Stimulated activated CD8-positive, alpha-beta memory T cell treated with anti-CD3 and anti-CD28 coated beads, Interleukin-15, amount 100 ng/mL, for 4 hours (primary cell): ENCODE data around the gene CAMKK2.
"Not testable (repeated sequence)": the region's sequence is repeated elsewhere in the genome, so short reads cannot be mapped to it uniquely, and the experiment has no call there.

Experiments
- DNase-seq, 2 donors: peaks; one replicate each; pipeline ENCODE4 v3.0.0-alpha.2; 2020; ENCODE audit warnings: low read depth in 2 of 2

Gene CAMKK2

GRCh38 chr12:121245951-121246350 lies 50.6 kb downstream of the CAMKK2 start:
- no peak for DNase-seq

GRCh38 chr12:121245031-121245430 lies 51.5 kb downstream of the CAMKK2 start:
- no peak for DNase-seq

GRCh38 chr12:121241156-121241970 lies 55.1 kb downstream of the CAMKK2 start:
- no peak for DNase-seq

- peak; percentile 81 to 86 for DNase-seq
Observed at GRCh38 chr12:121240484-121241101, 55.9 kb downstream of the CAMKK2 start.

DNA sequence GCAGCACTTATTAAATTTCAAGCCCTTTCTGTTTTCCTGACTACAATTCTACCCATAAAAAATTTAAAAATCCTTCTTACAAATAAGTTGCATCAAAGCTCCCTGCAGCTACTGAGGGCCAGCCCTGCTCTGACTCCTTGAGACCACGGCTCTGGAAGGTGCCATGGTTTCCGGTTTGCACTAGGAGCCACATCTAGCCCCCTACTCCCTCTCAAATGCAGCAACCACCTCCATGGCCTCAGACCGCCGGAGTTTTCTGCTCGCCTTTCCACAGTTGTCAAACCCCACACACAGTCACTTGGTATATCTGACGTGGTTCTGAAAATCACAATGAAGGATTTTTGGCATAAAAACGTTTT lies 56.5 kb downstream of the CAMKK2 start:
- DNase-seq: no peak

- DNase-seq: no peak
Observed at GRCh38 chr12:121239351-121240061, 57.0 kb downstream of the CAMKK2 start.

DNA sequence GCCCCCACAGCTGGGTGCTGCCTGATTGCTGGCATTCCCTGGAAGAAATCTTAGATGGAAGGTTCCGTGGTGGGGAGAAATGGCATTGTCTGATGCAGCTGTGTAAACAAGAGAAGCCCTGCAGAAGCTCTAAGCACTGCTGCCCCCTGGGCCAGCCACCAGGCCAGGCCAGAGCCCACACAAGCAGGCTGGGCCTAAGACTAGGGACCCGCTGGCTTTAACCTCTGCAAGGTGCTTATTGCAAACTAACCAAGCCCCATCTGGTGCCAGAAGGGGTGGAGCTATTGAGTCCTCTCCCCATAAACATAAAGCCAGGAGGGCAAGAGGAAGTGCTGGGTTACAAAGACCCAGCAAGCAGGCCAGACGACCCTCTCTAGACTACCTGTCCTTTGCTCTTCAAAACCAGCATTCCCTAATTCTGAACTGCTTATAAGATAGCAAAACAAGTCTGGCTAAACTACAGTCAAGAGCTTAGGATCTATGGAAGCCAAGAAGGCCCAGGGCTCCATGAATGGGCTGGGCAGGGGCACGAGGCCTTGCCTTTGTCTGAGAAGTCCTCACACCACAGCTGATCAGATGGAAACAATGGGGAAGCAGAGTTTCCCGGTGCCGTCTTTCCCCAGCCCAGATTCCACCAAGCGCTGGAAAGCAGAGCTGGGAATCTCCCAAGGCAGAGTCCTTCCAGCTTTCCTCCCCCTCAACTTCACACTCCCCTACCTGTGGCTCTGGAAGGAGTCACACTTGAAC lies 57.7 kb downstream of the CAMKK2 start:
- DNase-seq: no peak

DNA sequence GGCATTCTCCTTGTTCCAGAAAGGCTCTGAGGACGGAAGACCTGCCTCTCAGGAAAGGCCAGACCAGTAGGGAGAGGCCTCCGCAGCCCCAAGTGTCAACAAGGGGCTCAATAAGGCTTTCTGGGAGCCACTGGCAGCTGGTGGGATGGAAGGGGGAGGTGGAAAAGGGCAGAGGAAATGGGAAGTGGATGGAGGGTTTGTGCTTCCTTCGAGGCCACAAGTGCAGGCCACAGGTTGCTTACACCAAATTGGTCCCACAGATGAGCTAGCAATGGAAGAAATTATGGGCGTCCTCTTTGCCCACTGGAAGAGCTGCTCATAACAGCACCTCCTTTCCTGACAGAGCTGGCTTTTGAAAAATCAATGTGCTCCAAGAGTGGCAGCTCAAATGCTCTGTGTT lies 58.4 kb downstream of the CAMKK2 start:
- no peak for DNase-seq

GRCh38 chr12:121237415-121237814 lies 59.1 kb downstream of the CAMKK2 start:
- no peak for DNase-seq

DNA sequence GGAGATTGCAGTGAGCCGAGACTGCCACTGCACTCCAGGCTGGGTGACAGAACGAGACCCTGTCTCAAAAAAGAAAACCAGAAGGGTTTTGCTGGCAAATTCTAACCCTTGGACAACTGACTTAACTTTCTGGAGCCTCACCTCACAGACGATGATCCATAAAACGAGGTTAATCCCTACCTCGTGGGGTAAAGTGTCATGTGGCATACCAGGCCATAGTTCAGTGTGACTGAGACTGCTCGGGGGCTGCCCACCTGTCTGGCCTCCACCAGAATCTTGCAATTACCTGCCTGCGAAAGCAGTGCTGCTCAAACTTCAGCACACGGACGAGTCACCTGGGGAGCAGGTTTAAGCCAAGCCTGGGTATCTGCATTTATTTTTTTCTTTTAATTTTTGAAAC lies 59.7 kb downstream of the CAMKK2 start:
- DNase-seq: no peak

GRCh38 chr12:121233628-121234020 lies 62.9 kb downstream of the CAMKK2 start:
- no peak for DNase-seq

GRCh38 chr12:121232977-121233627 lies 63.4 kb downstream of the CAMKK2 start:
- no peak for DNase-seq

- DNase-seq: no peak
Observed at GRCh38 chr12:121232163-121232562, 64.3 kb downstream of the CAMKK2 start.

GRCh38 chr12:121230538-121230907 lies 66.0 kb downstream of the CAMKK2 start:
- no peak for DNase-seq

DNA sequence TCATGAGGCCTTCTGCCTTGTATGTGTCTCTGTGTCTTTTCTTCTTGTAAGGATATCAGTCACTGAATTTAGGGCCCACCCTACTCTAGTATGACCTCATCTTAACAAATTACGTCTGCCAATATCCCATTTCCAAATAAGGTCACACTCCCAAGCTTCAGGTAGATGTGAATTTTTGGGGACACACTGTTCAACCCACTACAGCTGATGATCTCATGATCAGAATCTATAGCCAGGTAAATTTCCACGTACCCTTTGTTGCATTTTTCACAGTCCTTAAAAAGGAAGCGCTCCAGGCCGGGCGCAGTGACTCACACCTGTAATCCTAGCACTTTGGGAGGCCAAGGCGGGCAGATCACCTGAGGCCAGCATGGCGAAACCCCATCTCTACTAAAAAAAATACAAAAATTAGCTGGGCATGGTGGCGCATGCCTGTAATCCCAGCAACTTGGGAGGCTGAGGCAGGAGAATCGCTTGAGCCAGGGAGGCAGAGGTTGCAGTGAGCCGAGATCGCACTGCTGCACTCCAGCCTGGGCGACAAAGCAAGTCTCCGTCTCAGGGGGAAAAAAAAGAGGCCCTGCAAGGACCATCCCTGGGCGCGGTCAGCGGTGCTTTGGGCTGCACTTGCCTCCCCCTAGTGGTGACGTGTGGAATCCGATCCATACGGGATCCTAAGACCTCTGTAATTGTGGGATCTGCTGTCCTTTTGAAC lies 66.5 kb downstream of the CAMKK2 start:
- DNase-seq: not testable (repeated sequence)

DNA sequence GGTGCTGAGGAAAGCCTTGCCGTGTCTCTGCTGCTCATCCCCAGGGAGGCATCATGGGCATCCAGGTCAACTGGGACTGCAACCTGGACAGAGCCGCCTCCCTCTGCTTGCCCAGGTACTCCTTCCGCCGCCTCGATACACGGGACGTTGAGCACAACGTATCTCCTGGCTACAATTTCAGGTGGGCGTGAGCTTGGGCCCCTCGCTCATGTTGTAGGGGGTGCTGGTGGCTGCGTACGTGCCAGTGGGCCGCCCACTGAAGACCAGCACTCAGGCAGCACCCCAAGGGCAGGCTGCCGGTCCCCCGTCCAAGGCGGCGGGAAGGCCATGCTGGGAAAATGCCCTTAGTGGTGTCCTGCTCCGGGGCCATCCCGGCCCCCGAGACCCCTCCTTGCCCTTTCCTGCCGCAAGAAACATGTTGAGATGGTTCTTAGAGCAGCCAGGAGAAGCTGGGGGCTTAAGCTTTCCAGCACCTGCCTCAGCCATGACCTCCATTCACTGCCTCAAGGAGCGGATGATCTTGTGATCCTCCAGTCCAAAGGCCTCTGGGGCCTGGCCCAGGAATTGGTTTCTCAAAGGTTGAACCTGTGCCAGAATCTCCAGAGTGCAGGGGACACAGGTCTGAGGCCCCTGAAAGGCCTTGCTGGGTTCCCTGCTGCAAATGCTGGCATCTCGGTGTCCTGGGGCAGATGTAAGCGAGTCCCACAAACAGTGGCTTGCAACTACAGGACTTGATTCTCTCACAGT lies 67.4 kb downstream of the CAMKK2 start:
- DNase-seq: no peak

DNA sequence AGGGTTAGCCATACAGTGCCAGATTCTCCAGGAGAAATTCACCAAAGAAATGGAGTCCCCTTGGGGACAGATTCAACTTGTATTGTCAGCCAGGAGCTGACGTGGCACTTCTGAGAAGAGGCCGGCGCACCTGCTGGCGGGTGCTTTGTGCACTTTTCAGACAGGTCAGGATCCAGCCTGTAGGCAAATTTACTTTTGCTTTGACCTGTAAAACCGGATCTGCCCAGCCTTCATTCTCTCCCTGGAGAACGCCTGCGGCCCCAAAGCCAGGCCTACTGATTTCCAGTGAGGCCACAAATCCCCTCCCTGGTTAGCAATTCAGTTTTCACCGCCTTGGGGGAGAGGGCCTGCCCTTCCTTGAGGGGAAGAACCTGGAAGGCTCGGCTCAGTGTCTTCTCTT lies 69.2 kb downstream of the CAMKK2 start:
- DNase-seq: no peak

DNA sequence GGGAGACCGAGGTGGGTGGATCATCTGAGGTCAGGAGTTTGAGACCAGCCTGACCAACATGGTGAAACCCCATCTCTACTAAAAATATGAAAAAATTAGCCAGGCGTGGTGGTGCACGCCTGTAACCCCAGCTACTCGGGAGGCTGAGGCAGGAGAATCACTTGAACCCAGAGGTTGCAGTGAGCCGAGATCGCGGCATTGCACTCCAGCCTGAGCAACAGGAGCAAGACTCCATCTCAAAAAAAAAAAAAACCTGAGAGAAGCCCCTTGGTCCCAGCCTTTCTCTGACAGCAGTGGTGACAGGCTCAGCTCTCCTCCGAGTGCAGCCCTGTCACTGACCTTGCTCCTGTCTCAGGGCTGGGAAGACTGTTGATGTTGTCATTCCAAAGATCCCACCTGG lies 69.6 kb downstream of the CAMKK2 start:
- DNase-seq: not testable (repeated sequence)

- DNase-seq: no peak
Observed at GRCh38 chr12:121226399-121226798, 70.1 kb downstream of the CAMKK2 start.

GRCh38 chr12:121224591-121224990 lies 71.9 kb downstream of the CAMKK2 start:
- DNase-seq: no peak
